ENCODE measurements around the gene RBM4B. TPM values are rescaled to one million over a fixed set of nuclear protein-coding genes. Genes with fewer than 3 reads are reported as not detected.
A peak's percentile ranks its signal among the peaks of the same experiment; 100 is the strongest.
"Not testable (repeated sequence)": the region's sequence is repeated elsewhere in the genome, so short reads cannot be mapped to it uniquely, and the experiment has no call there.

RBM4B gene
- total RNA-seq = 10 to 100 TPM; 16.7 to 22.7 (median 16.7) TPM
- long read RNA-seq, donor 1, transcript RBM4B-201 (4 exons, 1,840 nt) = major isoform, 13 of 28 reads
- long read RNA-seq, donor 1, partial matches to known transcripts = 2 of 28 reads
- long read RNA-seq, donor 1, other reads (novel, unspliced or antisense) = 9 of 28 reads
- long read RNA-seq, donor 2, transcript RBM4B-201 (4 exons, 1,840 nt) = major isoform, 10 of 20 reads
- long read RNA-seq, donor 2, partial matches to known transcripts = 2 of 20 reads
- long read RNA-seq, donor 2, other reads (novel, unspliced or antisense) = 2 of 20 reads

DNA sequence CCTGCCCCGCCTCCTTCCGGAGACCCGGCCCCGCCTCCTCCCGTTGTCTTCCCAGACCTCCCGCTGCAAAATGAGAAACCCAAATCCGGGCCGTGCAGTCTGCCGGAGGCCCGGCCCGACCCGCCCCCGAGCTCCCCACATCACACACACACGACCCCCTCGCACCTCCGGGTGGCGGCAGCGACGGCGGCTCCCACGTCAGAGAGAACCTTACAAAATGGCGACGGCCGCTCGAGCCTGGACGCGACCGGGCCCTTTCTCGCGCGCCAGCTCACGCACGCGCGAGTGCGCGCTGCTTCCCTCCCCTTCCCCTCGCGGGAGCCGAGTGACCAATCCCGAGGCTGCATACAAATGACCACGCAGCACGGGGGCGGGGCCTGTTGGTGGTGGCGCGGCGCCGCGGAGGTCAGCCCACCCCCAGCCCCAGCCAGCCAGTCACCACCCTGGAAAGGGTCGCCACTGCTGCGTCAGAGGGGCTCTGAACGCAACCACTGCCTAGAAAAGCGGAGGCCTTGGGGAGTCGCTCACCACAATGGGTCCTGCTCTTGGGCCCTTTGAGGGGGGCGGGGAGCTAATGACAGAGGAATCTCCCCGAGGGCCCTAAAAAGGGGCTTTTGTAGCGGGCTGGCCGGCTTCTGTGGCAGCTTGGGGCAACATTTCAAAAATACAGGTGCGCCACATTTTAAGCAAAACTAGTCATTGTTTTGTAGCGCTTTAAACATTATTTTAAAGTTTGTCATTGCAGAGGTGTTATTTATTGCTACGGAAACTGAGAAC, at the start of gene RBM4B:
RBM4B (minus strand) TSS at position 289 of the 777 bp plus-strand sequence. CDS start 808 bp downstream, outside the sequence.
- intact Hi-C loops (cut with DNase I, micrococcal nuclease) = loop anchor here in 1 of 2 donors (5.0 to 10.0 kb wide), 2 partner anchors 100 to 263 kb away; no protein-coding TSS in a partner anchor
- peak within 1 kb of the TSS; percentile 25 for H3K4me3 ChIP-seq
- ATAC-seq = peak; percentile 97
- no peak for TF ChIP-seq CTCF (IDR thresholded peaks at IDR 0.05)
- no peaks in the 10 kb centered on the region for H3K9me3 ChIP-seq
- H3K36me3 ChIP-seq (ENCODE audit: low read depth) = no peaks in the 10 kb centered on the region
- peaks cover 18% of the 10 kb centered on the region for H3K4me1 ChIP-seq (ENCODE audit: low read depth)
- DNase-seq = peak; percentile 97

DNA sequence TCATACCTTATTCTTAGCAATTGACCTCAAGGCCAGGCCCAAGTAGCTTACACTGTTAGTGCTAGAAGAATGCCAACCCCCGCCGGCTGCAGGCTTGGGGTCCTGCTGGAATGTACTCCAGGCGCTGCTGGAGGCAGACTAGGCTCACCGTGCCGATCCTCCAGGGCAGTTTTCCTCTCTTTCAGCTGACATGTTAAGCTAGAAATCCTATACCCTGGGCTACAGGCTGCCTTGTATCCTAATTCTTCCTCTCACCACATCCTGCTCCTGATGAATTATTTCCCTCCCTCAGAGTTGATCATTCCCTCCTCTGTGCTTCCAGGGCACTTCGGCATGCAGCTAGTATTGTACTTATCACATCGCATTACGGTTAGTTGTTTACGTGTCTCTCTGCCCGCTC, 48.0 kb upstream of the RBM4B start:
- ATAC-seq = no peak
- no peaks in the 10 kb centered on the region for H3K4me1 ChIP-seq (ENCODE audit: low read depth)
- no peak for DNase-seq
- no peaks in the 10 kb centered on the region for H3K36me3 ChIP-seq (ENCODE audit: low read depth)
- H3K4me3 ChIP-seq = no peak overlapping the region
- TF ChIP-seq CTCF (IDR thresholded peaks at IDR 0.05) = no peak
- H3K9me3 ChIP-seq = no peaks in the 10 kb centered on the region
- intact Hi-C loops (cut with DNase I, micrococcal nuclease) = no loop called here

DNA sequence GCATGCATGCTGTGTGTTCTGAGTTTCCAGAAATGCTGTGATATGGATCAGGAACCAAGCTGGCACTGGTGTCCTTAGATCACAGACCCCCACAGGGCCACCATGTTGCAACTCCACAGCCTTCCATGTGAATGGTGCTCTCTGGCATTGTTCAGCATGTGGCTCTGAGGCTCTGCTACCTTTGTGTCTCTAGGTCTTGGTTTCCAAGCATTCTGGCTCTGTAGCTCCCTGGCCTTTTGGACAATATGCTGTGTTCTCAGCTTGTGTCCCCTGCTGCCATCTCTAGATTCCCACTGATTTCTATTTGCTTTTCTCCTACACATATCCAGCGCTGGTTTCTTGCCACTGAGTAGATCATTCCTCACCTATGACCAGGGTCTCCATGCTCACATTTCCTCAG, 47.4 kb upstream of the RBM4B start:
- Histone ChIP-seq H3K9me3 (no peaks in the 10 kb centered on the region), H3K4me1 (ENCODE audit: low read depth) (peaks cover 3% of the 10 kb centered on the region), H3K36me3 (ENCODE audit: low read depth) (no peaks in the 10 kb centered on the region), H3K4me3 (no peak overlapping the region)
- ATAC-seq (no peak), DNase-seq (no peak)
- intact Hi-C loops (cut with DNase I, micrococcal nuclease) = no loop called here
- TF ChIP-seq CTCF (IDR thresholded peaks at IDR 0.05) = no peak

GRCh38 chr11:66724167-66724566, 46.5 kb upstream of the RBM4B start:
- H3K4me1 ChIP-seq (ENCODE audit: low read depth); ATAC-seq; H3K9me3 ChIP-seq; H3K4me3 ChIP-seq; DNase-seq; intact Hi-C loops (cut with DNase I, micrococcal nuclease); H3K36me3 ChIP-seq (ENCODE audit: low read depth): not testable (repeated sequence)

DNA sequence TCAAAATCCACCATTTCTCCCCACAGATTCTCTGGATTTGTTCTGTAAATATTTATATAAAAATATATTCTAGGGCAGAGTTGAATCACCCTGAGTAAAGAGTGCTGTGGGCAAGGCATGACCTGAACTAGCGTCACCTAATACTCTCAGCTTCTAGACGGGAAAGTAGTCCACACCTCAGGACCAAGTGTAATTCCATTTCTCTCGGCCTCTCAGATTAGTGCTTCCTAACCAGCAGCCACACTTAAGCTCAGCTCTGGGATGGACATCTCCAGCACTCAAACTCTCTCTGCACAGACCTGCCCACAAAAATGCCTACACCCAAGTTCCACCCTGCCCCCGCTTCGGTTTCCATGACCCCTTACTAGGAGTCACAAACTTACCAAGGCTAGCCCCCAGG, 46.0 kb upstream of the RBM4B start:
- TF ChIP-seq CTCF (IDR thresholded peaks at IDR 0.05) = no peak
- Histone ChIP-seq H3K4me3 (no peak overlapping the region), H3K9me3 (no peaks in the 10 kb centered on the region), H3K4me1 (ENCODE audit: low read depth) (peaks cover 4% of the 10 kb centered on the region), H3K36me3 (ENCODE audit: low read depth) (no peaks in the 10 kb centered on the region)
- intact Hi-C loops (cut with DNase I, micrococcal nuclease) = no loop called here
- ATAC-seq (no peak), DNase-seq (peak in 1 of 3 donors; percentile 12)
